Activated CD8-positive, alpha-beta memory T cell treated with anti-CD3 and anti-CD28 coated beads, Interleukin-2, amount 50 U/mL, for 1 hour (primary cell): Measurements from ENCODE around the gene SRSF5.
"Not testable (repeated sequence)": the region's sequence is repeated elsewhere in the genome, so short reads cannot be mapped to it uniquely, and the experiment has no call there.

Experiments used
- DNase-seq: peaks from one replicate; pipeline ENCODE4 v3.0.0-alpha.2; 2020; ENCODE audit errors: extremely low read depth

SRSF5 gene

GRCh38 chr14:69766984-69767368 lies at the start of gene SRSF5:
Gene SRSF5, plus strand, starts transcription at chr14:69767142. Its CDS starts 1,015 bp downstream, at chr14:69768157.
- peak; percentile 85 for DNase-seq

DNA sequence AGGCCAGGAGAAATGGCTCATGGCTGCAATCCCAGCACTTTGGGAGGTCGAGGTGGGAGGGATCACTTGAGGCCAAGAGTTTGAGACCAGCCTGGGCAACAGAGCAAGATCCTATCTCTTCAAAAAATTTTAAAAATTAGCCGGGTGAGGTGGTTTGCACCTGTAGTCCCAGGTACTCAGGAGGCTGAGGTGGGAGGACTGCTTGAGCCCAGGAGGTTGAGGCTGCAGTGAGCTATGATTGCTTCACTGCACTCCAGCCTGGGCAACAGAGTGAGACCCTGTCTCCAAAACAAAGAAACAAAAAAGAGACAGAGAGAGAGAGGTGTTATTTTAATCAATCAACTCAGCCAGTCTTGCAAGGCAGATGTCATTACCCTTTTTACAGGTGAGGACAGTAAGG lies 48.3 kb upstream of the SRSF5 start:
- DNase-seq, result not testable (repeated sequence)

DNA sequence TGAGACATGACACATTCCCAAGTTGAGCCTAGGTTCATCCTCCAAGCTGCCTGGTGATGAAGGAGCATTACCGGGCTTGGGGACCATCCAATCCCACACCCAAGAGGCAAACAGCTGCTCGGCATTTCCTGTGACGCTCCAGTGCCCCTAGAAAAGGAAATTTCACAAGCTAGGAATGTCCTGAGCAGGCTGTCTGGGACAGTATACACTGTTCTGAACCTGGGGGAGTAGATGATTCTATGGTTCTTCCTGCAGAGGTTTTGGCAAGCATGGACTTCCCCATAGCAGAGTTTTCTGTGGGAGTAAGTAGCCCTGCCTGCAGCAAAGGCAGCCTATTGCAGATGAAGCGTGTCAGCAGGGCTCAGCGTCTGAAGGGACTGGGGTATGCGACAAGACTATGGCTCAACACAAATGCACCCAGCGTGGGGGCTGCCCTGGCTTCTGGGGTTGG lies 47.4 kb upstream of the SRSF5 start:
- no peak for DNase-seq

DNA sequence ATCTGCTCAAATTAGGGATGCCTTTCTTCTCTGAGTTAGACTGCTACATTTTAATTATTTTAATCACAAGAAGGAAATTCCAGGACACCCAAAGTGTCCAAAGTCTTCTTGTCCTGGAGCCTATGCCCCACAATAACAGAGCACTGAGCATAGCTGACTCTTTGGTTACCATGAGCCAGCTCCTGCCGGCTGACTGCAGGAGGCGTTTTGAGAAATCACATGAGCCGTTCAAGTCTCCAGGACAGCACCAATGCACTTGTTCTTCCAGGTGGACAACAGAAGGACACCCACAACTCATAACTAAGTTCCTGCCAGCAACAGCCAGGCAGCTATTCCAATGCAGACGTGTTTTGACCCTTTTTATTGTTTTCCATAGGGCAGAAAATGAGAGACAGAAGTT lies 46.0 kb upstream of the SRSF5 start:
- DNase-seq, result no peak

DNA sequence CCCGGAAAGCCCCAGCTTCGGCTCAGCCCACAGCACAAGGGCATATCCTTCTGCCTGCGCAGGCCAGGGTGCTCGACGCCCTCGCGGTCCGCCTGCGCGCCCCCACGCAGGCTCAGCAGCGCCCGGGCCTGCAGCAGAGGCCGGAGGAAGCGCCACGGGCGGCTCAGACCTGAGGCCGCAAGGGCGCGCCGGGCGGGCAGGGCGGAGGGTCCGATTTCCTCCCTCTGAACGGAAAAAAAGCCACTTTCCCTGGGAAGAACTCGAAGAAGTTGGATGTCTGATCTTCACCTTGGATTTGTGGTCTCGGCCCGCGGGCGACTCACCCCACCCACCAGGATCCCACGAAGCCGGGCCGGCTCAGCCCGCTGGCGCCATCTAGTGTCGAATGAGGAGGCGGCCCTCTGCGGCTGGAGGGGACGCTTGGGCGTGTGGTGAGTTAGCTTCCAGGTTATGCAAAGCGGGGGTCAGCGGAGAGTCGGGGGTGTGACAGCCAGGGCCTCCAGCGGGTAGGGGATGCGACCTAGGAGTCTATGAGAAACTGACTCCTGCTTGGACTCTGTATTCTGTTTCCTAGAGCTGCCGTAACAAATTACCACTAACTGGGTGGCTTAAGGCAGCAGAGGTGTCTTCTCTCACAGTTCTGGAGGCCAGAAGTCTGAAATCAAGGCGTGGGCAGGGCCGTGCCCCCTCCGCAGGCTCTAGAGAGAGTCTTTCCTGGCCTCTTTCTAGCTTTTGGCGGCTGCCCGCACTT lies 40.0 kb upstream of the SRSF5 start:
- peak; percentile 47 for DNase-seq

- DNase-seq, result no peak
Observed at GRCh38 chr14:69727860-69728259, 39.1 kb upstream of the SRSF5 start.

- DNase-seq, result not testable (repeated sequence)
Observed at GRCh38 chr14:69731919-69732598, 34.9 kb upstream of the SRSF5 start.

GRCh38 chr14:69736405-69736804 lies 30.5 kb upstream of the SRSF5 start:
- not testable (repeated sequence) for DNase-seq

GRCh38 chr14:69741055-69741454 lies 25.9 kb upstream of the SRSF5 start:
- DNase-seq, result no peak

DNA sequence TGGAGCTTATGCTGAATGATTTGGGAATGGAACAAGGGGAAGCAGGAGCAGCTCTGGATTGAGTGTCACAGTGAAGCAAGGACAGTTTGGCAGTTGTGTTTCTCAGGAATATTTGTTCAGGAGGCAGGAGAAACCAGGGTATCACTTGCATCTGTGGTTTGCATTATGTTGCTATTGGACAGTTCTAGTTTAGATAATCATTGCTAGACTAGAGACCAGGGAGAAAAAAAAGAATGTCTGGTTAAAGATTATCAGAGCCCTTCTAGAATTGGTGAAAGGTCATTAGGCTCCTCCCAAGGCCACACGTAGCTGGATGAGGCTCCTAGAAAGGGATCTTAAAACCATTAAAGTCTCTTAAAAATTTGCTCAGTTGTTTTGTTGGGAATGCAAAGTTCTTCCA lies 17.0 kb upstream of the SRSF5 start:
- DNase-seq, result no peak

DNA sequence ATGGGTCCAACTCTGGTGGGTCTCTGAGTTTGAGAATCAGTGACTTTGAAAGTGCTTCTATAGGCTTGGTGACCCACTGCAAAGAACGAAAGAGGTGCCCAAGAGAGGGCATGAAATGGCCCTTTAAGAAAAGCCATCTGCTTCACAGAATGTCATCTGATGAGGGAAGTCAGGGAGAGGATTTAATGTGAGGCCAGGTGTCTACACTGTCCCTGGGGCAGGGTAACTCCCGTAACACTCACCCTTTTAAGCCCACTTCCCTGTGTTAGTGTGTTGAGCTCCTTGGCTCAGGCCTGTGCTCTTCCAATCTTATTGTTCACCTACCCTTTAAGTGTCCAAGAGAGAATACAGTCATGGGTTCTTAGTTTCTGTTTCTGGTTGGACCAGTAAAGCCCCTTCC lies 16.4 kb upstream of the SRSF5 start:
- DNase-seq, result no peak

DNA sequence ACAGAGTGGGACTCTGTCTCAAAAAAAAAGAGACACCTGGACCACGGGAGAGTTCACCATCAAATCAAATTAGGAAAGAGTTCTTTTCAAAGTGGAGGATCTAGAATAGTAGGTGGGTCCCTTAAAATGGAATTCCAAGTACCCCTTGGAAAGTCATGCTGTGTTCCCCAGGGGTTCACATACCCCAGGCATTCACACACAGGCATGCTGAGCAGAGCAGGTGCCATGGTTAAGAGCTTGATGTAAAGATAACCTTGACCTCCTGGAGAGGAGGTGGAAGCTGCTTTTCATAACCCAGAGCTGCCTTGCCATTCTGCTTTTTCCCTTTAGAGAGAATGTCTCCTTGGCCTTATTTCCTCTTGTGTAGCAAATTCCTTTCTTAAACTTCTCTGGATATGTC lies 14.2 kb upstream of the SRSF5 start:
- DNase-seq, result no peak

GRCh38 chr14:69753860-69754259 lies 13.1 kb upstream of the SRSF5 start:
- DNase-seq, result no peak

GRCh38 chr14:69754487-69754886 lies 12.5 kb upstream of the SRSF5 start:
- DNase-seq, result no peak

DNA sequence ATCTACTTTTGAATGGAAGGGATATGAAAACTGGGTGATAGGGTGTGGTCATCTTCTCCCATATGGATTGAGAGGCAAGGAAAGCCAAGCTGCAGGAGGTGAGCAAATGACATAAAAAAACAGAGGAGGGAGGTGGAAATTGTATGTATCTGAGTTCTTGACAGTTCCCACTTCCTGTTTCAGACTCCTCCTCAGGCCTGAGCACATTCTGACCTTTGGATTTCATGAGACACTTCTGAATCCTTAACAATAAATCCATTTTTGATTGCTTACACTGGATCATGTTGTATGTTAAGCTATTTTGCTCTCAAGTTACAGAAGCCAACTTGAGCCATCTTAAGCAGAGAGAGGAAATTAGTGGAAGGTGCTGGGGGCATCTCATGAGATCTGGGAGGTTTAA lies 11.6 kb upstream of the SRSF5 start:
- no peak for DNase-seq

GRCh38 chr14:69755784-69756183 lies 11.2 kb upstream of the SRSF5 start:
- no peak for DNase-seq

- DNase-seq, result no peak
Observed at GRCh38 chr14:69756298-69756697, 10.6 kb upstream of the SRSF5 start.

GRCh38 chr14:69760810-69761209 lies 6.1 kb upstream of the SRSF5 start:
- no peak for DNase-seq

GRCh38 chr14:69763761-69764510 lies 3.0 kb upstream of the SRSF5 start:
- DNase-seq, result no peak

- peak; percentile 63 for DNase-seq
Observed at GRCh38 chr14:69767369-69767999, 542 bp downstream of the SRSF5 start.

DNA sequence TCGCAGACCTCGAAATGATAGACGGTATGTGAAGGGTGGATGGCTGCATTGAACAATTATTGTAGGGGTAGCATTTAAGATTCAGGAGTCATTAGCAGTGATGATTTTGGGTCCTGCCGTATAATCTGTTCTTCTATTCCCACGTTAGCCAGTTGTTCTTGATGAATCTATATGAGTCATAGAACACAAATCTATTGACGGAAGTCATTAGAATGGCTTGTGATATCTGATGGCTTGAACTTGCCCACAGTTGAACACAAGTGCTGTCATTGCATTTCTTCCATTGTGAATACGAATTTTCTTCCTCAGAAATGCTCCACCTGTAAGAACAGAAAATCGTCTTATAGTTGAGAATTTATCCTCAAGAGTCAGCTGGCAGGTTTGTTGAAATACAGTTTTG lies 1.9 kb downstream of the SRSF5 start:
- DNase-seq, result no peak

DNA sequence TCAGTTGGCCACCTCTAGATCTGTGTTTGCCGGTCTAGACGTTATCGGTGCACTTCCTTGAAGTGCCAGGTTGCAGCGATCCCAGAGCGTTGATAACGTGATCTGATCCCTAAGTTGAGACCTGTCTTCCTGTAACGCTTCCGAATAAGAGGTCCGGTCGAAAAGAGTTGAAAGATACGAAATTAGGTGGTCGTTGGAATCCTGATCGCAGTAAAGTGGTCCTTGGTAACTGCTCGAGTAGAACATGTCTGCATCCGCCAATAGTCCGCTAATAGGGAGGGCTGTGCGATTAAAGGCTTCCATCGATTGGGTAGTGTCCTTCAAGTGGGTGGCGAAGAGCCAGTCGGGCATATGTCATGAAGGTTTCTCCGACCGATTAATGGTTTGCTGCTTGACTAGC lies 2.7 kb downstream of the SRSF5 start:
- DNase-seq, result no peak
